Measurements from ENCODE around the gene RPH3AL. TPM values are rescaled to one million over a fixed set of nuclear protein-coding genes. Genes with fewer than 3 reads are reported as not detected.

Gene RPH3AL
- polyA plus RNA-seq, 1 donor from 2014 or later: 0.87 TPM

DNA sequence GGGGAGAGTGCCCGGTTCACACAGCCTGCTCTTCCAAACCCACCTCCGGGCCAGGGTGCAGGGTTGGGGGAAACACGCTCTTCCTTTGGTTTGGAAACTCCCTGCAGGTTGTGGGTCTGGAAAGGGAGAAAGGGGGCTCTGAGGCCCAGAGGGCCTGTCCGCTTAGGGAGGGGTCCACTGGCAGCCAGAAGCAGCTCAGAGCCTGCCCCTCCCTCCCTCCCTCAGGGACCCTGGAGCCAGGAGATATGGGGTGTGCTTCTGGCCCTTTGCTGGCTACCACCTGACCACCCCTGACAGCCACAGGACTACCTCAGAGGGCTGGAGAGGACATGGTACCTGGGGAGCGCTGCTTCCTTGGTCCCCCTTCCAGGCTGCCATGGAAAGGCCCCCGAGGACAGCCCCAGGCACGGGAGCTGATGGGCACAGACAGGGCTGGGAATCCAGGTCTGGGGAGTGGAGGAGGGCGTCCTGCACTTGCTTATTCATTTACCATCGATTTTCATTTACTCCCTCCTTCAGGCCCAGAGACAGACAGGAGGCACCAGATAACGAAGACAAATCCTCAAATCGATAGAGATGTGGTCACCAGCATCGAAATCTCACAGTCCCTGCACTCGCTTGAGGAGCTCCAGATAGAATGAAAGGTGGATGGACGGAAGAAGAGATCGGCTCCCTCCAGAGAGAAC, 122.8 kb downstream of the RPH3AL start:
- no peak overlapping the region for H3K9ac ChIP-seq (ENCODE audit: low read length)
- no peaks in the 10 kb centered on the region for H3F3A ChIP-seq (ENCODE audit: insufficient read depth, low read length, poor library complexity, severe bottlenecking)
- H4K20me1 ChIP-seq (ENCODE audit: insufficient read depth): no peaks in the 10 kb centered on the region
- no peaks in the 10 kb centered on the region for H3K79me2 ChIP-seq (replicated peaks; ENCODE audit: insufficient read depth, low read length)
- no peak overlapping the region for H2AFZ ChIP-seq (ENCODE audit: low read depth, low read length)
- no peak overlapping the region for H3K4me3 ChIP-seq (ENCODE audit: low read length)
- H3K4me2 ChIP-seq (ENCODE audit: low read length): no peak overlapping the region
- no peak overlapping the region for H3K27ac ChIP-seq (ENCODE audit: low read length)
- TF ChIP-seq, protein P1, sequence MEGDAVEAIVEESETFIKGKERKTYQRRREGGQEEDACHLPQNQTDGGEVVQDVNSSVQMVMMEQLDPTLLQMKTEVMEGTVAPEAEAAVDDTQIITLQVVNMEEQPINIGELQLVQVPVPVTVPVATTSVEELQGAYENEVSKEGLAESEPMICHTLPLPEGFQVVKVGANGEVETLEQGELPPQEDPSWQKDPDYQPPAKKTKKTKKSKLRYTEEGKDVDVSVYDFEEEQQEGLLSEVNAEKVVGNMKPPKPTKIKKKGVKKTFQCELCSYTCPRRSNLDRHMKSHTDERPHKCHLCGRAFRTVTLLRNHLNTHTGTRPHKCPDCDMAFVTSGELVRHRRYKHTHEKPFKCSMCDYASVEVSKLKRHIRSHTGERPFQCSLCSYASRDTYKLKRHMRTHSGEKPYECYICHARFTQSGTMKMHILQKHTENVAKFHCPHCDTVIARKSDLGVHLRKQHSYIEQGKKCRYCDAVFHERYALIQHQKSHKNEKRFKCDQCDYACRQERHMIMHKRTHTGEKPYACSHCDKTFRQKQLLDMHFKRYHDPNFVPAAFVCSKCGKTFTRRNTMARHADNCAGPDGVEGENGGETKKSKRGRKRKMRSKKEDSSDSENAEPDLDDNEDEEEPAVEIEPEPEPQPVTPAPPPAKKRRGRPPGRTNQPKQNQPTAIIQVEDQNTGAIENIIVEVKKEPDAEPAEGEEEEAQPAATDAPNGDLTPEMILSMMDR (IDR thresholded peaks at IDR 0.05; ENCODE audit: poor library complexity, severe bottlenecking): no peak
- TF ChIP-seq TAF1 (IDR thresholded peaks at IDR 0.05; ENCODE audit: low read depth) (no peak), MXI1 (conservative IDR thresholded peaks at IDR 0.05; ENCODE audit: poor library complexity, severe bottlenecking) (no peak), EP300 (conservative IDR thresholded peaks at IDR 0.05; ENCODE audit: poor library complexity, severe bottlenecking) (no peak), SMC3 (conservative IDR thresholded peaks at IDR 0.05; ENCODE audit: poor library complexity) (no peak), POLR2AphosphoS5 (IDR thresholded peaks at IDR 0.05) (no peak), EZH2 (IDR thresholded peaks at IDR 0.05; ENCODE audit: borderline replicate concordance, insufficient read depth, low read length, poor library complexity, severe bottlenecking) (no peak), RAD21 (conservative IDR thresholded peaks at IDR 0.05) (no peak)
- TF ChIP-seq, protein P2, sequence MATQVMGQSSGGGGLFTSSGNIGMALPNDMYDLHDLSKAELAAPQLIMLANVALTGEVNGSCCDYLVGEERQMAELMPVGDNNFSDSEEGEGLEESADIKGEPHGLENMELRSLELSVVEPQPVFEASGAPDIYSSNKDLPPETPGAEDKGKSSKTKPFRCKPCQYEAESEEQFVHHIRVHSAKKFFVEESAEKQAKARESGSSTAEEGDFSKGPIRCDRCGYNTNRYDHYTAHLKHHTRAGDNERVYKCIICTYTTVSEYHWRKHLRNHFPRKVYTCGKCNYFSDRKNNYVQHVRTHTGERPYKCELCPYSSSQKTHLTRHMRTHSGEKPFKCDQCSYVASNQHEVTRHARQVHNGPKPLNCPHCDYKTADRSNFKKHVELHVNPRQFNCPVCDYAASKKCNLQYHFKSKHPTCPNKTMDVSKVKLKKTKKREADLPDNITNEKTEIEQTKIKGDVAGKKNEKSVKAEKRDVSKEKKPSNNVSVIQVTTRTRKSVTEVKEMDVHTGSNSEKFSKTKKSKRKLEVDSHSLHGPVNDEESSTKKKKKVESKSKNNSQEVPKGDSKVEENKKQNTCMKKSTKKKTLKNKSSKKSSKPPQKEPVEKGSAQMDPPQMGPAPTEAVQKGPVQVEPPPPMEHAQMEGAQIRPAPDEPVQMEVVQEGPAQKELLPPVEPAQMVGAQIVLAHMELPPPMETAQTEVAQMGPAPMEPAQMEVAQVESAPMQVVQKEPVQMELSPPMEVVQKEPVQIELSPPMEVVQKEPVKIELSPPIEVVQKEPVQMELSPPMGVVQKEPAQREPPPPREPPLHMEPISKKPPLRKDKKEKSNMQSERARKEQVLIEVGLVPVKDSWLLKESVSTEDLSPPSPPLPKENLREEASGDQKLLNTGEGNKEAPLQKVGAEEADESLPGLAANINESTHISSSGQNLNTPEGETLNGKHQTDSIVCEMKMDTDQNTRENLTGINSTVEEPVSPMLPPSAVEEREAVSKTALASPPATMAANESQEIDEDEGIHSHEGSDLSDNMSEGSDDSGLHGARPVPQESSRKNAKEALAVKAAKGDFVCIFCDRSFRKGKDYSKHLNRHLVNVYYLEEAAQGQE (IDR thresholded peaks at IDR 0.05; ENCODE audit: borderline replicate concordance): no peak
- no peaks in the 10 kb centered on the region for H3K27me3 ChIP-seq (ENCODE audit: insufficient read depth, low read depth, low read length)
- no peaks in the 10 kb centered on the region for H3K9me2 ChIP-seq (ENCODE audit: insufficient read depth, low read length)
- H3K9me3 ChIP-seq (ENCODE audit: low read length): no peaks in the 10 kb centered on the region
- no peaks in the 10 kb centered on the region for H3K36me3 ChIP-seq (ENCODE audit: insufficient read depth, low read length)

DNA sequence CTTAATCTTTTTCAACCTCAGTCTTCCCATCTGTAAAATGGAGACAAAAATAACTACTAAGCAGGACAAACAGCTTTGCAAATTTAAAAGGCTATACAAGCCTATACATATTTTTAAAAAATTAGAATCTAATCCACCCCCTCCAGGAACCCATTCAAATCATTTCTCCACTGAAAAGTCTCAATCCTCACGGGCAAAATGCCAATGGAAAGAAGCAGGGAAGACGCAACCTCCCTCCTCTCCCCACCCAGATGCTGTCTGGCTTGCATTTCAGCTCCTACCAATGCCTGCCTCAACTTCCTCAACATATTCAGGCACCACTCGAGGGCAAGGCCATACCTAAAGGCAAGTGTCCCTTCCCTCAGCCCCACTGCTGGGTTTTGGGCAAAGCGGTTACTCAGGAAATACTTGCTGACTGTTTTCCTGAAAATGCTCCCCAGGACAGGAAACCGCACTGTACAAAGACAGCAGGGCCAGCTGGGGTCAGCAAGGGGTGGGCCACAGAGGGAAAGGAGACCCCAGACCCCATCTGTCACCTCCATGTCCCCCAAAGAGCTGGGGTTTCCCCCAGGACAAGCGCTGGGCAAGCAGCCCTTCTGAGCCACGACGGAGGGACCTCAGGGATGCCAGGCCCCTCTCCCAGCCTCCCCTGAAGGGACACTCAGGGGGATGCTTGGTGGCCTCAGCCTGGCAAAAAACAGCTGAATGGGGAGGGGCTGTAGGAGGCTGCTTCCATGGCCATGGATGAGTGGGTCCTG, 123.5 kb downstream of the RPH3AL start:
- Histone ChIP-seq H3K27ac (ENCODE audit: low read length) (no peak overlapping the region), H3F3A (ENCODE audit: insufficient read depth, low read length, poor library complexity, severe bottlenecking) (no peaks in the 10 kb centered on the region), H3K4me2 (ENCODE audit: low read length) (no peak overlapping the region), H3K79me2 (replicated peaks; ENCODE audit: insufficient read depth, low read length) (no peaks in the 10 kb centered on the region), H3K27me3 (ENCODE audit: insufficient read depth, low read depth, low read length) (no peaks in the 10 kb centered on the region), H4K20me1 (ENCODE audit: insufficient read depth) (no peaks in the 10 kb centered on the region), H3K9me2 (ENCODE audit: insufficient read depth, low read length) (no peaks in the 10 kb centered on the region), H3K4me3 (ENCODE audit: low read length) (no peak overlapping the region), H3K9me3 (ENCODE audit: low read length) (no peaks in the 10 kb centered on the region), H3K36me3 (ENCODE audit: insufficient read depth, low read length) (no peaks in the 10 kb centered on the region), H3K9ac (ENCODE audit: low read length) (no peak overlapping the region), H2AFZ (ENCODE audit: low read depth, low read length) (no peak overlapping the region)
- TF ChIP-seq EP300 (conservative IDR thresholded peaks at IDR 0.05; ENCODE audit: poor library complexity, severe bottlenecking): no peak
- TF ChIP-seq, protein P1 (IDR thresholded peaks at IDR 0.05; ENCODE audit: poor library complexity, severe bottlenecking): no peak
- no peak for TF ChIP-seq EZH2 (IDR thresholded peaks at IDR 0.05; ENCODE audit: borderline replicate concordance, insufficient read depth, low read length, poor library complexity, severe bottlenecking)
- TF ChIP-seq, protein P2 (IDR thresholded peaks at IDR 0.05; ENCODE audit: borderline replicate concordance): no peak
- no peak for TF ChIP-seq POLR2AphosphoS5 (IDR thresholded peaks at IDR 0.05)
- no peak for TF ChIP-seq RAD21 (conservative IDR thresholded peaks at IDR 0.05)
- no peak for TF ChIP-seq SMC3 (conservative IDR thresholded peaks at IDR 0.05; ENCODE audit: poor library complexity)
- no peak for TF ChIP-seq TAF1 (IDR thresholded peaks at IDR 0.05; ENCODE audit: low read depth)
- TF ChIP-seq MXI1 (conservative IDR thresholded peaks at IDR 0.05; ENCODE audit: poor library complexity, severe bottlenecking): no peak

All from neural cell (in vitro differentiated cells).